Measurements from ENCODE around the gene TMEM123. TPM values are rescaled to one million over a fixed set of nuclear protein-coding genes. Genes with fewer than 3 reads are reported as not detected.

TMEM123 gene
- polyA plus RNA-seq, 4 donors: 5.1 to 130 (median 37.9) TPM

DNA sequence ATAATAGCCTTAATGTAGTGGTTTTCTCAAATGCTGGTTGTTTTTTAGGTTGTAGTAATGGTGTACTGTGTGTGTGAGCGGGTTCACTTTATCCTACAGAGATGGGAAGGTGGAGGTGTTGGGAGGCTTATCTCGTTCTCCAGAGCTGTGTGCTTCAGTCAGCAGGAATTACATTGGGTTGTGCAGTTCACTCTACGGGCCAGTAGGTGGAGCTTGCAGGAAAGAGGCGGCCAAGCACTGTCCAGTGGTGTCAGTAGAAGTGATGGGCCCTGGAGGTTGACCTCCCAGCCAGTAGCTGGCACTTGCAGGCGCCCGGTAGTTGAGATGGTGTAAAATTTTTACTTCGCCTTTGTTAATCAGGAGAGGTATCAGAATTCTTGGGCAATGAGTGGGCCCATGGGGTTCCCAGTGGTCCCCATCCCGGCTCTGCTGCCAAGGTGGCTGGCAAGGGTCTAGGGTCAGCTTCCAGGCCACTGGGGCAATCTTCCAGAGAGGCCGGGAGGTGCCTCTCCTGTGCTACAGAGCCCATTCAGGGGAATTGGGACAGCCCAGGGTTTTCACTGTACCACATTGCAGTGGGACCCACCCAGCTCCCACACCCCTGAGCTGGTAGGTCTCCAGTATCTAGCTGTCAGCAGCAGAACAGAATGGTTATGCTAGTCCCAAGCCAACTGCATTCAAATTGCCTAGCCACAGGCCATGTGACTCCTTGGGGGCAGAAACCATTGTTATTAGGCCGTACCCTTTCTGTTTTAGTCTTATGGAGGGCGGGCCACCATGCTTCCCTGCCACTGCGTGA is 61.7 kb downstream of the TMEM123 start:
- no peaks in the 10 kb centered on the region for H3K9me3 ChIP-seq (ENCODE audit: control insufficient read depth in 2 of 2, insufficient read depth in 1 of 2, low read depth in 1 of 2, low read length in 1 of 2)
- no peak overlapping the region for H3K27ac ChIP-seq (ENCODE audit: low read depth in 1 of 3, low read length in 2 of 3)
- DNase-seq (peak; percentile 67 to 74), FAIRE-seq (no peak)
- no peaks in the 10 kb centered on the region for H3K27me3 ChIP-seq (ENCODE audit: control insufficient read depth in 3 of 3, insufficient read depth in 3 of 3, low read length in 3 of 3)
- H3K4me1 ChIP-seq (ENCODE audit: control insufficient read depth in 3 of 3, insufficient read depth in 2 of 3, low read depth in 1 of 3, low read length in 2 of 3): peaks cover 0 to 5% (median 0%) of the 10 kb centered on the region in 3 donors
- 65 to 69% (median 68%) methylated on average over 12 of the region's 12 CpGs for WGBS, 3 donors
- H3K4me3 ChIP-seq (ENCODE audit: low read depth in 1 of 3, low read length in 3 of 3): no peak overlapping the region
- H3K36me3 ChIP-seq (ENCODE audit: control insufficient read depth in 3 of 3, insufficient read depth in 2 of 3, low read depth in 1 of 3, low read length in 3 of 3): peaks cover 6 to 46% (median 9%) of the 10 kb centered on the region in 3 donors

DNA sequence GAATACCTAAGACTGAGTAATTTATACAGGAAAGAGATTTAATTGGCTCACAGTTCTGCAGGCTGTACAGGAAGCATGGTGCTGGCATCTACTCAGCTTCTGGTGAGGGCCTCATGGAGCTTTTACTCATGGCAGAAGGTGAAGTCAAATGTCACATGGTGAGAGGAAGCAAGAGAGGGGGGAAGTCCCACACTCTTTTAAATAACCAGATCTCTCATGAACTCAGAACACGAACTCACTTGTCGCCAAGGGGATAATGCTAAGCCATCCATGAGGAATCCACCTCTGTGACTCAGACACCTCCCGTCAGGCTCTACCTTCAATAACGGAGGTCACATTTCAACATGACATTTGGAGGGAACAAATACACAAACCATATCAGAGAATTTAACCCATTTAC is 63.3 kb downstream of the TMEM123 start:
- Histone ChIP-seq H3K4me1 (ENCODE audit: control insufficient read depth in 3 of 3, insufficient read depth in 2 of 3, low read depth in 1 of 3, low read length in 2 of 3) (peaks cover 0 to 19% (median 0%) of the 10 kb centered on the region in 3 donors), H3K27ac (ENCODE audit: low read depth in 1 of 3, low read length in 2 of 3) (no peak overlapping the region), H3K27me3 (ENCODE audit: control insufficient read depth in 3 of 3, insufficient read depth in 3 of 3, low read length in 3 of 3) (no peaks in the 10 kb centered on the region), H3K9me3 (ENCODE audit: control insufficient read depth in 2 of 2, insufficient read depth in 1 of 2, low read depth in 1 of 2, low read length in 1 of 2) (no peaks in the 10 kb centered on the region), H3K36me3 (ENCODE audit: control insufficient read depth in 3 of 3, insufficient read depth in 2 of 3, low read depth in 1 of 3, low read length in 3 of 3) (peaks cover 3 to 40% (median 6%) of the 10 kb centered on the region in 3 donors), H3K4me3 (ENCODE audit: low read depth in 1 of 3, low read length in 3 of 3) (no peak overlapping the region)
- 82 to 92% (median 86%) methylated on average over 4 of the region's 4 CpGs for WGBS, 3 donors
- DNase-seq (no peak), FAIRE-seq (no peak)

DNA sequence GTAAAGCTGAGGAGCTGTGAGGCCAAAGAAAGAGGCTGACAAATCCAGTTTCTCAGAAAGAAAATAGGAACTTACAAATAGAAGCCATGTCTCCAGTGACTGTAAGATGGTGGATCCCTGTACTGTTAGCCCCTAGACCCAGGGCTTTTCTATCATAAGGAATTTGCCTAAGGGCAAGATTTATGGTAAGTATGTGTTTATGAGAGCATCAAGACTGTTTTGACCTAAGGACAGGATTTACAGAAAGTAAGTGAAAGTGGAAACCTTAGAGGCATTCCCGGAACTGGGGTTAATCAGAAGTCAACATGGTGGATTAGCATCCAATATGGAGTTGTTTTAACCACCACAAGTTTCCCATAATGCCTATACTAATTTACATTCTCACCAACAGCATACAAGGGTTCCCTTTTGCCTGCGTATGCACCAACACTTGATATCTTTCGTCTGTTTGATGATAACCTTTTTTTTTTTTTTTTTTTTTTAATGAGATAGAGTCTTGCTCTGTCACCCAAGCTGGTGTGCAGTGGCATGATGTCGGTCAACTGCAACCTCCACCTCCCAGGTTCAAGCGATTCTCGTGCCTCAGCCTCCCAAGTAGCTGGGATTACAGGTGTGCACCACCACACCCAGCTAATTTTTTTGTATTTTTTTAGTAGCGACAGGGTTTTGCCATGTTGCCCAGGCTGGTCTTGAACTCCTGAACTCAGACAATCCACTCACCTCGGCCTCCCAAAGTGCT is 65.4 kb downstream of the TMEM123 start:
- DNase-seq: no peak
- Histone ChIP-seq H3K27ac (ENCODE audit: low read depth in 1 of 3, low read length in 2 of 3) (no peak overlapping the region), H3K36me3 (ENCODE audit: control insufficient read depth in 3 of 3, insufficient read depth in 2 of 3, low read depth in 1 of 3, low read length in 3 of 3) (peaks cover 0 to 27% (median 0%) of the 10 kb centered on the region in 3 donors), H3K27me3 (ENCODE audit: control insufficient read depth in 3 of 3, insufficient read depth in 3 of 3, low read length in 3 of 3) (no peaks in the 10 kb centered on the region), H3K4me3 (ENCODE audit: low read depth in 1 of 3, low read length in 3 of 3) (no peak overlapping the region), H3K4me1 (ENCODE audit: control insufficient read depth in 3 of 3, insufficient read depth in 2 of 3, low read depth in 1 of 3, low read length in 2 of 3) (peaks cover 0 to 21% (median 0%) of the 10 kb centered on the region in 3 donors), H3K9me3 (ENCODE audit: control insufficient read depth in 2 of 2, insufficient read depth in 1 of 2, low read depth in 1 of 2, low read length in 1 of 2) (no peaks in the 10 kb centered on the region)
- no peak for FAIRE-seq
- WGBS, 3 donors: 89 to 92% (median 91%) methylated on average over 8 of the region's 8 CpGs

DNA sequence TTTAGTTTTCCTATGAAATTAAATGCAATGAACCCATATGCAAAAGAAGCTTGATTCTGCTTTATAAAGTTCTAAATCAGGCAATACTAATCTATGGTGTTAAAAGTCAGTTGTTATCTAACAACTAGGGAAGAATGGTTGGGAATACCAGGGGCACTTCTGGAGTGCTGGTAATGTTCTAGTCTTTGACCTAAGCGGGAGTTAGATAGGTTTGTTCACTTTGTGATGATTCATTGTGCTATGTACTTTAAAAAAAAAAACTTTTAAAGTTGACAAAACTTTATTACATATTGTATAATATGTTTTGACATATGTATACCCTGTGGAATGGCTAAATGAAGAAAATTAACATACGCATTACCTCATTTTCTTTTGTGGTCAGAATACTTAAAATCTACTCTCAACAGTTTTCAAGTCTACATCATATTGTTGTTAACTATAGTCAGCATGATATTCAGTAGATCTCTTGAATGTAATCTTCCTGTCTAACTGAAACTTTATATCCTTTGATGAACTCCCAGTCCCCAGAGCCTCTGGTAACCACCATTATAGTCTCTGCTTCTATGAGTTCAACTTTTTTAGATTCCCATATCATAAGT is 66.3 kb downstream of the TMEM123 start:
- H3K36me3 ChIP-seq (ENCODE audit: control insufficient read depth in 3 of 3, insufficient read depth in 2 of 3, low read depth in 1 of 3, low read length in 3 of 3): peaks cover 0 to 19% (median under 1%) of the 10 kb centered on the region in 3 donors
- 59 to 83% (median 75%) methylated on average over 2 of the region's 2 CpGs for WGBS, 3 donors
- peaks cover 0 to 21% (median 0%) of the 10 kb centered on the region in 3 donors for H3K4me1 ChIP-seq (ENCODE audit: control insufficient read depth in 3 of 3, insufficient read depth in 2 of 3, low read depth in 1 of 3, low read length in 2 of 3)
- no peaks in the 10 kb centered on the region for H3K9me3 ChIP-seq (ENCODE audit: control insufficient read depth in 2 of 2, insufficient read depth in 1 of 2, low read depth in 1 of 2, low read length in 1 of 2)
- no peak overlapping the region for H3K4me3 ChIP-seq (ENCODE audit: low read depth in 1 of 3, low read length in 3 of 3)
- DNase-seq (peak; percentile 12 to 56), FAIRE-seq (no peak)
- no peaks in the 10 kb centered on the region for H3K27me3 ChIP-seq (ENCODE audit: control insufficient read depth in 3 of 3, insufficient read depth in 3 of 3, low read length in 3 of 3)
- H3K27ac ChIP-seq (ENCODE audit: low read depth in 1 of 3, low read length in 2 of 3): peak overlapping the region in 1 of 3 donors; percentile 64

DNA sequence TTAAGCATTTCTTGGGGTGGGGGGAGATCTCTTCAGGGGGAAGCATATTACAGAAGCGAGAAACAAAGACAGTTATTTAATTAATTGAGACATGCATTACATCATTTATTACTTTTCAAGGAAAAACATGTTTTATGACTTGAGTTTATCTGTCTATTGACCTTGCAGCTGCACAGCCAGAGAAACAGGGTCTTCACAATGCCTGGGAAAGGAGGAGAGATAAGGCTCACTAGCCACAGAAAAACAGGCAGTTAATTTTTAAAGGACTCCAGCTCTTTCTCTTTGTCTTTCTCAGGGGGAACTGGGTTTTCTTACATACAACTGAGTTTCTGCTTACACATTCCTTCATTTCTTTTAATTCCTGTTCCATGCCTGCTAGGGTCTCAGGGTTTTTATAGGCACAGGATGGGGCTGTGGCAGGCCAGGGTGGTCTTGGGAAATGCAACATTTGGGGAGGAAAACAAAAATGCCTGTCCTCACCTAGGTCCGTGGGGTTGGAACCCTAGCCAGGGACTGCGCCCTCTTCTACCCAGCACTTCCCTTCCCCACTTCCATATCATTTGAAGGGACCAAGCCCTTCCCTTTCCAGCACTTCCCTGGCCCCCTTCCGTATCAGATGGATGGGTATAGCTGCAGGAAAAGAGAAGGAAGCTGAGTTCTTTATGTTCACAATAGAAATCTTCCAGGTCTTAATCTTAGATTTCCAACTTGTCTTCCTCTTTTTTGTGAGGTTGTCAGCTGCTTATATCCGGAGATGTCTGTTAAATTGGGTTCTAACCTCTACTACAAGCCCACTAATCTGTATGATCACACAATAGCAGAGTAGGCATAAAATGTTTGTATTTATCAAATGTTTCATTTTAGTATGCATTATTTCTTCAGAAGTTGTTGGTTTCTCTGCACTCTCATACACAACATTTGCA is 67.2 kb downstream of the TMEM123 start:
- no peaks in the 10 kb centered on the region for H3K9me3 ChIP-seq (ENCODE audit: control insufficient read depth in 2 of 2, insufficient read depth in 1 of 2, low read depth in 1 of 2, low read length in 1 of 2)
- FAIRE-seq (no peak), DNase-seq (no peak)
- H3K27ac ChIP-seq (ENCODE audit: low read depth in 1 of 3, low read length in 2 of 3): peak overlapping the region in 1 of 3 donors; percentile 64
- H3K4me3 ChIP-seq (ENCODE audit: low read depth in 1 of 3, low read length in 3 of 3): no peak overlapping the region
- peaks cover 0 to 21% (median 0%) of the 10 kb centered on the region in 3 donors for H3K4me1 ChIP-seq (ENCODE audit: control insufficient read depth in 3 of 3, insufficient read depth in 2 of 3, low read depth in 1 of 3, low read length in 2 of 3)
- no peaks in the 10 kb centered on the region for H3K27me3 ChIP-seq (ENCODE audit: control insufficient read depth in 3 of 3, insufficient read depth in 3 of 3, low read length in 3 of 3)
- WGBS, 3 donors: 62 to 68% (median 66%) methylated on average over 5 of the region's 5 CpGs
- H3K36me3 ChIP-seq (ENCODE audit: control insufficient read depth in 3 of 3, insufficient read depth in 2 of 3, low read depth in 1 of 3, low read length in 3 of 3): peaks cover 0 to 17% (median 4%) of the 10 kb centered on the region in 3 donors

DNA sequence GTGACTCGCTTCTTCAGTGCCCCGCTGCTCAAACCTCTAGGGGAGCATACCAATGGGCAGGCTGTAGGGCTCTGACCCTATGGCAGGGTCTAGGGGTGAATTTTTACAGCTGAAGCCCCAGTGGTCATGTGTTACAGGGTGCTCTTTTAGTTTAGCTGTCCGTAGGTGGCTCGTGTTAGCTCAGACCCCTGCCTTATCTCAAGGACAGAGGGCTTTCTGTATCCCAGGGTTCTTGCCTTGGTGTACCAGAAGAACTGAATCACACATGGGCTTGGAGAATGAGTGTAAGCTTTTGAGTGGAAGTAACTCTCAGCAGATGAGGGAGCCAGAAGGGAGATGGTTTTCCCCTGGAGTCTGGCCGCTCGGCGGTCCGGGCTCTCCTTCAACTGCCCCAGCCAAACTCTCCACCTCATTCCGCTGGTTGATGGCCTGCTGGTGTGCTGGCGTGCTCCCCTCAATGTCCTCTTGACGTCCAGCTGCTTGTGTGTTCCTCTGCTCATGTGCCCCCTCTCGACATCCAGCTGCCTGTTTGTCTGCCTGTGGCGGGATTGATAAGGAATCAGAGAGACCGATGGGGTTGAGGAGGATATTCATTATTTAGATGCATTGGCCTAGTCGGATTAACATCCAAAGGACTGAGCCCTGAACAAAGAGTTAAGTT is 68.0 kb downstream of the TMEM123 start:
- peaks cover 0 to 17% (median 8%) of the 10 kb centered on the region in 3 donors for H3K36me3 ChIP-seq (ENCODE audit: control insufficient read depth in 3 of 3, insufficient read depth in 2 of 3, low read depth in 1 of 3, low read length in 3 of 3)
- no peak overlapping the region for H3K4me3 ChIP-seq (ENCODE audit: low read depth in 1 of 3, low read length in 3 of 3)
- FAIRE-seq (no peak), DNase-seq (peak in 1 of 2 donors; percentile 36)
- peaks cover 0 to 21% (median 0%) of the 10 kb centered on the region in 3 donors for H3K4me1 ChIP-seq (ENCODE audit: control insufficient read depth in 3 of 3, insufficient read depth in 2 of 3, low read depth in 1 of 3, low read length in 2 of 3)
- WGBS, 3 donors: 66 to 78% (median 77%) methylated on average over 15 of the region's 15 CpGs
- no peaks in the 10 kb centered on the region for H3K9me3 ChIP-seq (ENCODE audit: control insufficient read depth in 2 of 2, insufficient read depth in 1 of 2, low read depth in 1 of 2, low read length in 1 of 2)
- H3K27me3 ChIP-seq (ENCODE audit: control insufficient read depth in 3 of 3, insufficient read depth in 3 of 3, low read length in 3 of 3): no peaks in the 10 kb centered on the region
- H3K27ac ChIP-seq (ENCODE audit: low read depth in 1 of 3, low read length in 2 of 3): peak overlapping the region in 1 of 3 donors; percentile 58

DNA sequence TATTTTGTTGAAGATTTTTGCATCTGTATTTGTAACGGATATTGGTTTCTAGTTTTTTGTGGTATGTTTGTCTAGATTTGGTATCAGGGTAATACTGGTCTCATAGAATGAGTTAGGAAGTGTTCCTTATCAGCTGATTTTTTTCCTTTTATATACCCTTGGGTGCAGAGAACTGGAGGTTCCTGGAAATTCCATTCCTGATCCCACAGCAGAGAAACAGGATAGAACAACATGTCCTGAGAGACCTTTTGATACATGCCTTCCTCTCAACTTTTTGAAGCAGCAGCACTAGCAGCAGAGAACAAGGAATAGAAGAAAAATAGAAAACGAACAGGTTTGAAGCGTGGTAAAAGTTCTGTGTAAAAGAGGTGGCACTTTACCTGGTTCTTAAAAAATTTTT is 68.7 kb downstream of the TMEM123 start:
- WGBS, 3 donors: 78 to 89% (median 83%) methylated on average over 3 of the region's 3 CpGs
- Histone ChIP-seq H3K9me3 (ENCODE audit: control insufficient read depth in 2 of 2, insufficient read depth in 1 of 2, low read depth in 1 of 2, low read length in 1 of 2) (no peaks in the 10 kb centered on the region), H3K27me3 (ENCODE audit: control insufficient read depth in 3 of 3, insufficient read depth in 3 of 3, low read length in 3 of 3) (no peaks in the 10 kb centered on the region), H3K4me1 (ENCODE audit: control insufficient read depth in 3 of 3, insufficient read depth in 2 of 3, low read depth in 1 of 3, low read length in 2 of 3) (peaks cover 0 to 21% (median 0%) of the 10 kb centered on the region in 3 donors), H3K36me3 (ENCODE audit: control insufficient read depth in 3 of 3, insufficient read depth in 2 of 3, low read depth in 1 of 3, low read length in 3 of 3) (peaks cover 0 to 13% (median 13%) of the 10 kb centered on the region in 3 donors), H3K4me3 (ENCODE audit: low read depth in 1 of 3, low read length in 3 of 3) (no peak overlapping the region), H3K27ac (ENCODE audit: low read depth in 1 of 3, low read length in 2 of 3) (no peak overlapping the region)
- FAIRE-seq: no peak
- DNase-seq: no peak
